ENCODE results near the gene OPRD1. TPM values are rescaled to one million over a fixed set of nuclear protein-coding genes. Genes with fewer than 3 reads are reported as not detected.

The OPRD1 gene
- total RNA-seq, 1 experiment from 2014 or later = 0.97 TPM

DNA sequence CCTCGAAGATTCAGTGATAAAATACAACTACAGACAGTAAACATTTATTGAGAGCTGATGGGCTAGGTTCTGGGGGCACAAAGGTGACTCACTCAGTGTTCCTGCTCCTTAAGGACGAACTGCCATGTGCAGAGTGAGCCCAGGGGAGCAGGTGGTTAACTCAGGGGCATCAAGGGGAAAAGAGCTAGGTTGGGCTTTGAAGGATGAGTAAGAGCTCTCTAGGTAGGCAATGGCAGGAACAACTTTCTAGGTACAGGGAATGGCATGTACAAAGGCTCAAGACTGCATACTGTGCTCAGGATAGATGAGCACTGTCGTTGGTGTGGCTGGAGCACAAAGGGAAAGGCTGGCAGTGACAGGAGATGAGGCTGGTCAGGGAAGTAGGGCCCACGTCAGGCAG, 85.8 kb downstream of the OPRD1 start:
- ChIA-PET CTCF (interaction anchor here (1.3 kb wide), 1 partner anchor 17 kb away, joined by 3 read pairs; the partner anchor contains the start of gene EPB41), POLR2A (ENCODE audit: low non-redundant PET) (no interaction called here)
- intact Hi-C loops (cut with micrococcal nuclease; ENCODE audit: unreplicated experiment) = loop anchor here (5.0 kb wide), 1 partner anchor 225 kb away; the partner anchor contains the start of gene TMEM200B
- H3K4me3 ChIP-seq (ENCODE audit: low read depth, low read length, poor library complexity, severe bottlenecking) = peak overlapping the region; percentile 7
- no peaks in the 10 kb centered on the region for H3K9me3 ChIP-seq (ENCODE audit: low read depth, low read length, poor library complexity, severe bottlenecking)
- TSS peak; percentile 89 for BruUV-seq (replicated peaks)
- H3K4me1 ChIP-seq (ENCODE audit: insufficient read depth, low read length, poor library complexity, severe bottlenecking) = peaks cover 62% of the 10 kb centered on the region
- TF ChIP-seq CTCF (conservative IDR thresholded peaks at IDR 0.05; ENCODE audit: low read depth, low read length) = no peak
- TF ChIP-seq EZH2 (IDR thresholded peaks at IDR 0.05; ENCODE audit: borderline replicate concordance, low read depth, low read length, poor library complexity, severe bottlenecking) = no peak
- no peak for DNase-seq (ENCODE audit: low spot score)
- peak overlapping the region; percentile 75 for H3K27ac ChIP-seq (ENCODE audit: low read depth, low read length, poor library complexity, severe bottlenecking)
- no peaks in the 10 kb centered on the region for H3K27me3 ChIP-seq (replicated peaks; ENCODE audit: insufficient read depth, low read depth, low read length, poor library complexity)
- peaks cover 23% of the 10 kb centered on the region for H3K36me3 ChIP-seq (ENCODE audit: insufficient read depth, low read length, poor library complexity, severe bottlenecking)

- peaks cover 23% of the 10 kb centered on the region for H3K36me3 ChIP-seq (ENCODE audit: insufficient read depth, low read length, poor library complexity, severe bottlenecking)
- peak overlapping the region; percentile 7 for H3K4me3 ChIP-seq (ENCODE audit: low read depth, low read length, poor library complexity, severe bottlenecking)
- no peaks in the 10 kb centered on the region for H3K9me3 ChIP-seq (ENCODE audit: low read depth, low read length, poor library complexity, severe bottlenecking)
- peak overlapping the region; percentile 75 for H3K27ac ChIP-seq (ENCODE audit: low read depth, low read length, poor library complexity, severe bottlenecking)
- no peaks in the 10 kb centered on the region for H3K27me3 ChIP-seq (replicated peaks; ENCODE audit: insufficient read depth, low read depth, low read length, poor library complexity)
- intact Hi-C loops (cut with micrococcal nuclease; ENCODE audit: unreplicated experiment) = loop anchor here (5.0 kb wide), 1 partner anchor 224 kb away; the partner anchor contains the start of gene TMEM200B
- BruUV-seq (replicated peaks) = no TSS peak
- no peak for TF ChIP-seq EZH2 (IDR thresholded peaks at IDR 0.05; ENCODE audit: borderline replicate concordance, low read depth, low read length, poor library complexity, severe bottlenecking)
- no peak for TF ChIP-seq CTCF (conservative IDR thresholded peaks at IDR 0.05; ENCODE audit: low read depth, low read length)
- H3K4me1 ChIP-seq (ENCODE audit: insufficient read depth, low read length, poor library complexity, severe bottlenecking) = peaks cover 59% of the 10 kb centered on the region
- CTCF ChIA-PET = interaction anchor here (1.3 kb wide), 1 partner anchor 16 kb away, joined by 3 read pairs; the partner anchor contains the start of gene EPB41
- POLR2A ChIA-PET (ENCODE audit: low non-redundant PET) = interaction anchor here (0.6 to 0.7 kb wide), 2 partner anchors 19 to 1860 kb away, joined by 3 to 4 read pairs; no protein-coding TSS in a partner anchor
- peak; percentile 87 for DNase-seq (ENCODE audit: low spot score)
Measured at GRCh38 chr1:28898405-28898881, 86.5 kb downstream of the OPRD1 start.

DNA sequence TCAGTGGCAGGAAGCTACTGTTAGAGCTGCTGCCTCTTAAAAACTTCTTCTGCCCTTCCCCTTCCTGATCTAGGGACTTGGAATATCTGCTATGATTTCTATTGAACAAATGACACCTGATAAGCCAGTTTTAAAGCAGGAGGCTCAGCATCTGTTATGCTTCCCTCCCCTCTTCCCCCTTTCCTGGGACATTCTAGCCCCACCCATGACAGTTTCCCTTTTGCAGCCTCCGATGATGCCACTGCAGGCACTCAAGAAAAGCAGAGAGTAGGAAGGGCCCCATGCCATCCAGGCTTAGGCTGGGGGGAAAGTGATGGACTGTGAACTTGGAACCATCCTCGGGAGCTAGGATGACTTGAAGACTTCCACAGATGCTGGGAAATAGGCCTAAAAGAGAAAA, 87.3 kb downstream of the OPRD1 start:
- POLR2A ChIA-PET (ENCODE audit: low non-redundant PET) = interaction anchor here (0.7 kb wide), 1 partner anchor 19 kb away, joined by 4 read pairs; no protein-coding TSS in a partner anchor

More for the DNA sequence above, 87.3 kb downstream of the OPRD1 start:
- no TSS peak for BruUV-seq (replicated peaks)
- Histone ChIP-seq H3K4me3 (ENCODE audit: low read depth, low read length, poor library complexity, severe bottlenecking) (no peak overlapping the region), H3K36me3 (ENCODE audit: insufficient read depth, low read length, poor library complexity, severe bottlenecking) (peaks cover 22% of the 10 kb centered on the region), H3K9me3 (ENCODE audit: low read depth, low read length, poor library complexity, severe bottlenecking) (no peaks in the 10 kb centered on the region), H3K27ac (ENCODE audit: low read depth, low read length, poor library complexity, severe bottlenecking) (peak overlapping the region; percentile 75), H3K4me1 (ENCODE audit: insufficient read depth, low read length, poor library complexity, severe bottlenecking) (peaks cover 51% of the 10 kb centered on the region), H3K27me3 (replicated peaks; ENCODE audit: insufficient read depth, low read depth, low read length, poor library complexity) (no peaks in the 10 kb centered on the region)
- CTCF ChIA-PET = interaction anchor here (0.5 kb wide), 1 partner anchor 132 kb away, joined by 4 read pairs; no protein-coding TSS in a partner anchor
- DNase-seq (ENCODE audit: low spot score) = peak; percentile 48
- intact Hi-C loops (cut with micrococcal nuclease; ENCODE audit: unreplicated experiment) = loop anchor here (5.0 kb wide), 1 partner anchor 223 kb away; the partner anchor contains the start of gene TMEM200B
- TF ChIP-seq EZH2 (IDR thresholded peaks at IDR 0.05; ENCODE audit: borderline replicate concordance, low read depth, low read length, poor library complexity, severe bottlenecking) = no peak
- TF ChIP-seq CTCF (conservative IDR thresholded peaks at IDR 0.05; ENCODE audit: low read depth, low read length) = no peak

Data from A673 (cell line).